Right renal cortex interstitium (tissue), 3 donors: ENCODE data around the gene CPT1C. TPM values are rescaled to one million over a fixed set of nuclear protein-coding genes. Genes with fewer than 3 reads are reported as not detected.

Source experiments
- DNase-seq, 3 donors: peaks; one replicate each; pipeline ENCODE4 v3.0.0-alpha.2; 2013; ENCODE audit warnings: low read depth in 3 of 3, low spot score in 2 of 3
- polyA plus RNA-seq, 3 donors: library from polyadenylated mRNA; unstranded; fragments of 120-200 nt; gene quantifications; one replicate each; pipeline ENCODE4 v1.2.1, GENCODE V29; 2013; ENCODE audit not compliant: insufficient read length in 3 of 3

CPT1C gene
- 10 to 100 TPM in 1 of 3 donors, 1 to 10 TPM in 2; 8.0 to 10.9 (median 9.0) TPM for polyA plus RNA-seq

- peak in 2 of 3 donors; percentile 44 to 61 for DNase-seq
Observed at GRCh38 chr19:49690656-49691242, at the start of gene CPT1C. TSS of gene CPT1C (plus strand) at chr19:49691116. CDS start at chr19:49692253, 1,137 bp downstream.

GRCh38 chr19:49641688-49642491 is 49.0 kb upstream of the CPT1C start, which contains the start of gene SCAF1:
TSS of gene SCAF1 (plus strand) at chr19:49642209. CDS start at chr19:49645027, 2,818 bp downstream.
- DNase-seq: peak; percentile 94 to 98 (median 95)

GRCh38 chr19:49642492-49643035 is 48.4 kb upstream of the CPT1C start:
- no peak for DNase-seq

GRCh38 chr19:49643466-49643865 is 47.5 kb upstream of the CPT1C start:
- no peak for DNase-seq

GRCh38 chr19:49645592-49645991 is 45.3 kb upstream of the CPT1C start:
- DNase-seq: no peak

- no peak for DNase-seq
Observed at GRCh38 chr19:49645995-49646394, 44.9 kb upstream of the CPT1C start.

- no peak for DNase-seq
Observed at GRCh38 chr19:49646586-49646985, 44.3 kb upstream of the CPT1C start.

- DNase-seq: no peak
Observed at GRCh38 chr19:49651029-49651819, 39.7 kb upstream of the CPT1C start.

GRCh38 chr19:49651820-49652550 is 38.9 kb upstream of the CPT1C start:
- DNase-seq: no peak

GRCh38 chr19:49652551-49653465 is 38.1 kb upstream of the CPT1C start:
- no peak for DNase-seq

GRCh38 chr19:49653466-49653806 is 37.5 kb upstream of the CPT1C start:
- DNase-seq: no peak

- no peak for DNase-seq
Observed at GRCh38 chr19:49654581-49654980, 36.3 kb upstream of the CPT1C start.

GRCh38 chr19:49655570-49656455 is 35.1 kb upstream of the CPT1C start:
- DNase-seq: no peak

GRCh38 chr19:49656456-49657109 is 34.3 kb upstream of the CPT1C start:
- no peak for DNase-seq

GRCh38 chr19:49657493-49658138 is 33.3 kb upstream of the CPT1C start:
- DNase-seq: no peak

GRCh38 chr19:49658139-49658517 is 32.8 kb upstream of the CPT1C start:
- DNase-seq: no peak
